Calu3 (cell line): ENCODE results near the gene B3GNT3. TPM values are rescaled to one million over a fixed set of nuclear protein-coding genes. Genes with fewer than 3 reads are reported as not detected.

Source experiments
- BruUV-seq: library from RNA; stranded (reverse); fragments of 400-500 nt; replicated peaks from 2 replicates; lab custom pipeline; 2021; lab: Mats Ljungman, UMichigan
- CTCF ChIA-PET: fragments of 300-600 bp; sonication (Branson Sonifier 250); formaldehyde crosslinking; loops from one replicate; lab custom pipeline; 2022; ENCODE audit warnings: antibody characterized with exemption; lab: Charles Lee
- DNase-seq: peaks from one replicate; pipeline ENCODE4 v3.0.0; 2022
- H3K27ac Mint-ChIP-seq: one replicate; pipeline ENCODE4 v1.8.0; 2022; ENCODE audit warnings: mixed read lengths; ENCODE audit not compliant: unreplicated experiment
- H3K27me3 Mint-ChIP-seq: one replicate; pipeline ENCODE4 v1.8.0; 2022; ENCODE audit warnings: mixed read lengths; ENCODE audit not compliant: unreplicated experiment
- H3K36me3 Mint-ChIP-seq: one replicate; pipeline ENCODE4 v1.8.0; 2022; ENCODE audit warnings: mild to moderate bottlenecking, moderate library complexity, mixed read lengths; ENCODE audit not compliant: insufficient read depth, unreplicated experiment
- H3K4me1 Mint-ChIP-seq: one replicate; pipeline ENCODE4 v1.8.0; 2022; ENCODE audit warnings: mild to moderate bottlenecking, low read depth, mixed read lengths; ENCODE audit not compliant: unreplicated experiment
- H3K4me3 Mint-ChIP-seq: one replicate; pipeline ENCODE4 v1.8.0; 2022; ENCODE audit warnings: mild to moderate bottlenecking, low read depth, moderate library complexity, mixed read lengths; ENCODE audit not compliant: unreplicated experiment
- H3K9me3 Mint-ChIP-seq: one replicate; pipeline ENCODE4 v1.8.0; 2022; ENCODE audit warnings: low read depth, mixed read lengths; ENCODE audit not compliant: unreplicated experiment
- intact Hi-C: fragments of 100-400 bp; cut with micrococcal nuclease; formaldehyde crosslinking; loops from one replicate; pipeline ENCODE4 v1.10.0; 2022; ENCODE audit not compliant: unreplicated experiment
- total RNA-seq: library from RNA; stranded (reverse); gene quantifications from 2 replicates; pipeline ENCODE4 v1.2.3, GENCODE V29; 2022
- TF ChIP-seq, protein P1 (sequence below): fragments of 200-600 bp; IDR thresholded peaks from one replicate; pipeline ENCODE4 v1.8.0; 2022; ENCODE audit warnings: antibody characterized with exemption; ENCODE audit not compliant: unreplicated experiment

Gene B3GNT3
- total RNA-seq, 1 experiment from 2014 or later: 75.1 TPM

DNA sequence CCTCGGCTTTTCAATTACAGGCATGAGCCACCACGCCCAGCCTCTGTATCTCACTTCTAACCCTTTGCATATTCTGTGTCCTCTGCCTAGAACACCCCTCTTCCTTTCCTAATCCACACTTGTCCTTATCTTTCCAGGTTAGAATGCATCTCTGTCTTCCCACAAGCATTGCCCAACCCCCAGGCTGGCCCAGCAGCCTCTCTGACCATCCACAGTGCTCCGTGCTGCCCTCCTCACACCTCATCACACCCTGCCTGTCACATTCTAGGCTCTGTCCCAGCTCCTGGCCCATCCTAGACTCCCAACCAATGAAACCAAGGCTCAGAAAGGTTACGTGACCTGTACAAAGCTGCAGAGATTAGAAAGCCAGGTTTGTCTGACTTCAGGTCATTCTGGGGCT is 41.6 kb downstream of the B3GNT3 start:
- peaks cover 17% of the 10 kb centered on the region for H3K27me3 Mint-ChIP-seq
- H3K27ac Mint-ChIP-seq: no peak overlapping the region

DNA sequence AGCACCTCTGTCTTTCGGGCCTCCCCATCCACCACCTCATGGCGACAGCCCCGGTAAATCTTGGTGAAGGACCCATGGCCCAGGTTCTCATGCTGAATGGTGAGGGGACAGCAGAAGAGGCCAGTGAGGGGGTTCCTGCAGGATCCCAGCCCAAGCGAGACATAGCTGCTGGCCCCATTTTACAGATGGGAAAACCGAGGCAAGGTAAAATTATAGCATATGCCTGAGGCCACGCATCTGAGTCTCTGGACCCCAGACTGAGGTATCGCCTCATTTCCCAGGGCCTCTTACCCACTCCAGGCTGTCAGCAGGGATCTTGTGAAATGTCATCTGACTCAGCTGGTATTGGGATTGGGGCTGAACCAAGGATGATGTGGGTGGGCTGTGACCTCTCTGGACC is 43.0 kb downstream of the B3GNT3 start:
- Mint-ChIP-seq H3K9me3 (no peaks in the 10 kb centered on the region), H3K27me3 (peaks cover 17% of the 10 kb centered on the region), H3K36me3 (no peaks in the 10 kb centered on the region), H3K4me3 (no peak overlapping the region), H3K27ac (no peak overlapping the region), H3K4me1 (no peaks in the 10 kb centered on the region)
- no peak for DNase-seq
- TF ChIP-seq, protein P1, sequence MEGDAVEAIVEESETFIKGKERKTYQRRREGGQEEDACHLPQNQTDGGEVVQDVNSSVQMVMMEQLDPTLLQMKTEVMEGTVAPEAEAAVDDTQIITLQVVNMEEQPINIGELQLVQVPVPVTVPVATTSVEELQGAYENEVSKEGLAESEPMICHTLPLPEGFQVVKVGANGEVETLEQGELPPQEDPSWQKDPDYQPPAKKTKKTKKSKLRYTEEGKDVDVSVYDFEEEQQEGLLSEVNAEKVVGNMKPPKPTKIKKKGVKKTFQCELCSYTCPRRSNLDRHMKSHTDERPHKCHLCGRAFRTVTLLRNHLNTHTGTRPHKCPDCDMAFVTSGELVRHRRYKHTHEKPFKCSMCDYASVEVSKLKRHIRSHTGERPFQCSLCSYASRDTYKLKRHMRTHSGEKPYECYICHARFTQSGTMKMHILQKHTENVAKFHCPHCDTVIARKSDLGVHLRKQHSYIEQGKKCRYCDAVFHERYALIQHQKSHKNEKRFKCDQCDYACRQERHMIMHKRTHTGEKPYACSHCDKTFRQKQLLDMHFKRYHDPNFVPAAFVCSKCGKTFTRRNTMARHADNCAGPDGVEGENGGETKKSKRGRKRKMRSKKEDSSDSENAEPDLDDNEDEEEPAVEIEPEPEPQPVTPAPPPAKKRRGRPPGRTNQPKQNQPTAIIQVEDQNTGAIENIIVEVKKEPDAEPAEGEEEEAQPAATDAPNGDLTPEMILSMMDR: no peak
- CTCF ChIA-PET: no interaction called here
- no TSS peak for BruUV-seq
- intact Hi-C loops: no loop called here

More for the DNA sequence above, 41.6 kb downstream of the B3GNT3 start:
- BruUV-seq: no TSS peak
- no peaks in the 10 kb centered on the region for H3K4me1 Mint-ChIP-seq
- H3K4me3 Mint-ChIP-seq: no peak overlapping the region
- TF ChIP-seq, protein P1: no peak
- intact Hi-C loops: no loop called here
- DNase-seq: no peak
- CTCF ChIA-PET: no interaction called here
- H3K9me3 Mint-ChIP-seq: no peaks in the 10 kb centered on the region
- no peaks in the 10 kb centered on the region for H3K36me3 Mint-ChIP-seq

DNA sequence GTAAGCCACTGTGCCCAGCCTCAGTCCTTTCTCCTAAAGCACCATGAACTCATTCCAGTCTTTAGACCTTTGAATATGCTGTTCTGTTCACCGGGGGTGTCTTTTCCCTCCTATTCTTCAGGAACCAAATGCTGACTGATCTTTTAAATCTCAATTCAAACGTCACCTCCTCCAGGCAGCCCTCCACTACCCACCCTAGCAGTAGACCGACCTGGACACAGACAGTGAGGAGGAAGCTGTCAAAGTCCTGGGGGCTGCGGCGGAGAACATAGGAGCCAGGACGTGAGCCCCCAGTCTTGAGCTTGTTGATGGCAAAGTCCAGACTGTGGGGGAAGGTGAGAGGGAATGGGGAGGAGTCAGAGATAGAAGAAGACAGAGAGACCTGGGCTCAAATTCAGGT is 45.1 kb downstream of the B3GNT3 start:
- TF ChIP-seq, protein P1: no peak
- Mint-ChIP-seq H3K27me3 (peaks cover 30% of the 10 kb centered on the region), H3K27ac (no peak overlapping the region), H3K4me3 (no peak overlapping the region), H3K9me3 (no peaks in the 10 kb centered on the region), H3K4me1 (no peaks in the 10 kb centered on the region), H3K36me3 (no peaks in the 10 kb centered on the region)
- BruUV-seq: no TSS peak
- intact Hi-C loops: no loop called here
- DNase-seq: no peak
- CTCF ChIA-PET: interaction anchor here (0.7 kb wide), 1 partner anchor 48 kb away, joined by 5 read pairs; no protein-coding TSS in a partner anchor

DNA sequence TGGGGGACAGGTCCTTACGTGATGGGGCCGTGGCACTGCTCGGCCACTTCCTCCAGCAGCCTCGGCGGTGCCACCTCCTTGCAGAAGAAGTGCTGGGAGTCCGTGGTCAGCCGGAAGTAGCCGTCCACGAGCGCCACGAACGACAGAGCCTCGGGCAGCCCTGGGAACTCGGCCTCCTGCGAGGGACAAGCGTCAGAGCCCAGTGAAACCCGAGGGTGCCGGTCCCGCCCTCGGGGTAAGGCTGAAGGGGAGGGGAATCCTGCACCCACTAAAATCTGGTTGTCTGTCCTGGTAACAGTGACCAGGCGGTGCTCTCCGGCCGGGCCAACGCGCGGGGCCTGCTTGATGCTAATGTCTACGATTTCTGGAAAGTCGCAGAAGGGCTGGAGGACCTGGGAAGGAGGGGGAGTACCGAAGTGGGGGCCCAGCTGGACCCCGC is 46.5 kb downstream of the B3GNT3 start:
- H3K27ac Mint-ChIP-seq: no peak overlapping the region
- intact Hi-C loops: no loop called here
- H3K27me3 Mint-ChIP-seq: peaks cover 21% of the 10 kb centered on the region
- no peaks in the 10 kb centered on the region for H3K4me1 Mint-ChIP-seq
- BruUV-seq: no TSS peak
- no peak overlapping the region for H3K4me3 Mint-ChIP-seq
- no peak for DNase-seq
- TF ChIP-seq, protein P1: no peak
- CTCF ChIA-PET: no interaction called here
- H3K9me3 Mint-ChIP-seq: no peaks in the 10 kb centered on the region
- no peaks in the 10 kb centered on the region for H3K36me3 Mint-ChIP-seq
